ENCODE results near the gene SMYD1.

The SMYD1 gene

DNA sequence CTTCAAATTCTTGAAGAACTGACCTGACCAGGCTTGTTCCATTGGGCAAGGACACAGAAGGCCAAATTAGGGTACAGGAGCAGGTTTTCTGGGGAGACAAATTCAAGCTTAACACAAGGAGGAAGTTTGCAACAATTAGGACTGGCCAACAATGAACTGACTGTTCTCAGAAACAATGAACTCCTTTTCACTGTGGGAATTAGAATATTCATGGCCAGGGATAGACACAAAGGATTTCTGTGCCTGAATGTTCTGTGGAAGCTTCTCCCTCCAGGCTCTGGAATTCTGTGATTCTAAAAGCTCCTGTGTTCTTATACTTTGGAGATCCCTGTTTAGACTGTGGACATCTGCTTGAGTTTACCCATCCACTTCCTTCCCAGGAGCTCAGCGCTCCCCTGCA is 15.2 kb downstream of the SMYD1 start:
- TF ChIP-seq JUND (IDR thresholded peaks at IDR 0.05; ENCODE audit: low read depth) = no peak
- DNase-seq (ENCODE audit: low read depth in 1 of 2, low spot score in 1 of 2) = no peak
- in situ Hi-C loops (cut with HindIII; ENCODE audit: low pct_unique_long_range_greater_than_20kb, low sequenced_read_pairs) = no loop called here

DNA sequence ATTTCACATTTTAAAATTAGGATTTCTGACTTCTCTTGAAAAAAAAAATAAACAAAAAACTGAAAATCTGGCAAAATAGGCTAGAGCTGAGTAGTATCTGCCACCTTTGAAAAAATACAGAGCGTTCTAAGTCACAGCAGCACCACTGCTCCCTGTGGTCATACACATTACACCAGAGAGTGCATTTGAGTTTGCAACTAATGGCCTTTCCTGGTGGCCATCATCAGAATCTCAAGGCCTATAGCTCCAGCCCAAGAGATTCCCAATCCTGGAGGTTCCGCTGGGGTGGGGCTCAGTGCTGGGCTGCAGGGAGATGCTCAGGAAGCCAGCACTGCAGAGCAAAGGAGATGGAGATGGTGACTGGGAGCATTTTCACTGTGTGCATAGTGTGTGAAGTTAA is 17.5 kb downstream of the SMYD1 start:
- in situ Hi-C loops (cut with HindIII; ENCODE audit: low pct_unique_long_range_greater_than_20kb, low sequenced_read_pairs) = no loop called here
- no peak for DNase-seq (ENCODE audit: low read depth in 1 of 2, low spot score in 1 of 2)
- no peak for TF ChIP-seq JUND (IDR thresholded peaks at IDR 0.05; ENCODE audit: low read depth)

DNA sequence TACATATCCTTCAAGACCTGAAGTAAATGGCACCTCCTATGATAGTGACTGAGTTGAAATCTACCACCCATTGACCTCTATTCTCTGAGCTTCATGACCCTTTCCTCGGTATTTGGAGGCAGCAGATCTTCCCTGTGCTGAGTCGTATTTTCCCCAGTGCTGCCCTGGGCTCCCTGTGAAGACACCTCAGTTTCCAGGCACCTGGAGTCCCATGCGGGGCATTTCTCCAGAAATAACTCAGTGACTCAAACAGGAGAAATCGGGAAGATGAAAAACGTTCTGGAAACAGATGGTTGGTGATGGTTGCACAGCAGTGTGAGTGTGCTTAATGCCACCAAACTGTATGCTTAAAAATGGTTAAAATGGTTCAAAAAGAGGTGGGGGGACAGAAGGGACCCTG is 18.0 kb downstream of the SMYD1 start:
- in situ Hi-C loops (cut with HindIII; ENCODE audit: low pct_unique_long_range_greater_than_20kb, low sequenced_read_pairs) = no loop called here
- no peak for DNase-seq (ENCODE audit: low read depth in 1 of 2, low spot score in 1 of 2)
- no peak for TF ChIP-seq JUND (IDR thresholded peaks at IDR 0.05; ENCODE audit: low read depth)

DNA sequence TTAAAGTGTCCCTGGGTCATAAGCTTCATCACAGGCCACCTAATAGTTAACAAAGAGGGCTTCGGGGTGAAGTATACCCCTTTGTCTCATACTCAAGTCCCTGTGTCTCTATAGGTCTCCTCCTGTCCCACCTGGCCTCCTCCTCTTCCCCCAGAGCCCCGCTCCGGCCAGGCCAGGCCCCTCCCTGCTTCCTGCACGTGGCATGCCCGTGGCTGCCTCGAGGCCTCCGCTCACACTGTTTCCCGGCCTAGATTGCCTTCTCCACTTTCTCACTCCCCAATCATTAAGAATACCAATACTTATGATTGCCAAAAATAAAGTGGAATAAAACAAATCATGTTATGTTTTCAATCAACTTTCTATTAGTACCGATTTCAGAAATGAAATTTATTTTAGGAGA is 18.8 kb downstream of the SMYD1 start:
- TF ChIP-seq JUND (IDR thresholded peaks at IDR 0.05; ENCODE audit: low read depth) = no peak
- DNase-seq (ENCODE audit: low read depth in 1 of 2, low spot score in 1 of 2) = no peak
- in situ Hi-C loops (cut with HindIII; ENCODE audit: low pct_unique_long_range_greater_than_20kb, low sequenced_read_pairs) = no loop called here

GRCh38 chr2:88087073-88087472 is 19.4 kb downstream of the SMYD1 start:
- no peak for DNase-seq (ENCODE audit: low read depth in 1 of 2, low spot score in 1 of 2)
- in situ Hi-C loops (cut with HindIII; ENCODE audit: low pct_unique_long_range_greater_than_20kb, low sequenced_read_pairs) = no loop called here

GRCh38 chr2:88087763-88088162 is 20.1 kb downstream of the SMYD1 start:
- no peak for DNase-seq (ENCODE audit: low read depth in 1 of 2, low spot score in 1 of 2)
- no peak for TF ChIP-seq JUND (IDR thresholded peaks at IDR 0.05; ENCODE audit: low read depth)
- in situ Hi-C loops (cut with HindIII; ENCODE audit: low pct_unique_long_range_greater_than_20kb, low sequenced_read_pairs) = no loop called here

More at GRCh38 chr2:88087073-88087472, 19.4 kb downstream of the SMYD1 start:
- no peak for TF ChIP-seq JUND (IDR thresholded peaks at IDR 0.05; ENCODE audit: low read depth)

- in situ Hi-C loops (cut with HindIII; ENCODE audit: low pct_unique_long_range_greater_than_20kb, low sequenced_read_pairs) = no loop called here
- no peak for DNase-seq (ENCODE audit: low read depth in 1 of 2, low spot score in 1 of 2)
- TF ChIP-seq JUND (IDR thresholded peaks at IDR 0.05; ENCODE audit: low read depth) = no peak
These were observed 21.4 kb downstream of the SMYD1 start for GRCh38 chr2:88088999-88089398.

GRCh38 chr2:88090446-88091283 is 23.0 kb downstream of the SMYD1 start:
- no peak for TF ChIP-seq JUND (IDR thresholded peaks at IDR 0.05; ENCODE audit: low read depth)
- in situ Hi-C loops (cut with HindIII; ENCODE audit: low pct_unique_long_range_greater_than_20kb, low sequenced_read_pairs) = no loop called here
- no peak for DNase-seq (ENCODE audit: low read depth in 1 of 2, low spot score in 1 of 2)

DNA sequence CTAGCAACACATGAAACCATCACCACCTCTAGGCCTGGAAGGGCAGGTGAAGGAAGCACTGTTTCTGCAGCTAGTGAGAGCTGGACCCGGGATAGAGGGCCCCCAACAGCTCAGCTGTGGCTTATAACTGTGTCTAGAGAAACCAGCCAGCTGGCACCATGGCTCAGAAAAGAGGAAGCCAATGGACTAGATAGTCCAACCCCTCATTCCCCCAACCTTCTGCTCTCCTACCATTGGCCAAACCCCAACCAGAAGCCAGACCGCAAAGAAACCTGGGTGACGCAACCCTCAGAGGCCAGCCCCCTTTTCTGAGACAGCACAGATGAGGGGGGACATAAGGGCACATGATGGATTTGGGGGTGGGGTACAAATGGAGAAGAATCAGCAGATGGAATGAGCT is 24.3 kb downstream of the SMYD1 start:
- no peak for DNase-seq (ENCODE audit: low read depth in 1 of 2, low spot score in 1 of 2)
- no peak for TF ChIP-seq JUND (IDR thresholded peaks at IDR 0.05; ENCODE audit: low read depth)
- in situ Hi-C loops (cut with HindIII; ENCODE audit: low pct_unique_long_range_greater_than_20kb, low sequenced_read_pairs) = no loop called here

DNA sequence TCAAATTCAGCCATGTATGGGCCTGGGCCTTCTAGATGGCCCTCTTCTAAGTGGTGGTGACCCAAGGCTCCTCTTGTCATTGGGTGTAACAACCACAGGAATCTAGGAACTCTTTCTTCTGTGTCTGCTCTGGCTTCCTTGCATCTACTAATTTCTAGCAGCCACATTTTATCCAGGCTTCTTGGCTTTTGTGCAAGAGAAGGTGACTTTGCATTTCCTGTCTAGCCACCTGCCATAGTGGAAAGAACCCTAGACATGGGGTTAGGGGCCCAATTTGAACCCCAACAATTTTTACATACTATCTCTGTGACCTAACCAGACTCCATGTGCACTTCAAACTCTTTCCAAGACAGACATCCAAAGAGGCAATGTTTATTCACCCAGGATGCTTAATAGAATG is 25.1 kb downstream of the SMYD1 start:
- DNase-seq (ENCODE audit: low read depth in 1 of 2, low spot score in 1 of 2) = no peak
- in situ Hi-C loops (cut with HindIII; ENCODE audit: low pct_unique_long_range_greater_than_20kb, low sequenced_read_pairs) = no loop called here

GRCh38 chr2:88095022-88095421 is 27.4 kb downstream of the SMYD1 start:
- in situ Hi-C loops (cut with HindIII; ENCODE audit: low pct_unique_long_range_greater_than_20kb, low sequenced_read_pairs) = no loop called here
- no peak for TF ChIP-seq JUND (IDR thresholded peaks at IDR 0.05; ENCODE audit: low read depth)
- no peak for DNase-seq (ENCODE audit: low read depth in 1 of 2, low spot score in 1 of 2)

More for the DNA sequence above, 25.1 kb downstream of the SMYD1 start:
- TF ChIP-seq JUND (IDR thresholded peaks at IDR 0.05; ENCODE audit: low read depth) = no peak

GRCh38 chr2:88096708-88097107 is 29.1 kb downstream of the SMYD1 start:
- no peak for DNase-seq (ENCODE audit: low read depth in 1 of 2, low spot score in 1 of 2)
- TF ChIP-seq JUND (IDR thresholded peaks at IDR 0.05; ENCODE audit: low read depth) = no peak
- in situ Hi-C loops (cut with HindIII; ENCODE audit: low pct_unique_long_range_greater_than_20kb, low sequenced_read_pairs) = no loop called here

- in situ Hi-C loops (cut with HindIII; ENCODE audit: low pct_unique_long_range_greater_than_20kb, low sequenced_read_pairs) = no loop called here
- TF ChIP-seq JUND (IDR thresholded peaks at IDR 0.05; ENCODE audit: low read depth) = no peak
- no peak for DNase-seq (ENCODE audit: low read depth in 1 of 2, low spot score in 1 of 2)
These were observed 29.6 kb downstream of the SMYD1 start for GRCh38 chr2:88097192-88097591.
